Left forelimb (tissue), 1 donor: Measurements from ENCODE around the gene B3GALT2.

ENCODE experiments used
- DNase-seq: peaks from one replicate; pipeline ENCODE4 v3.0.0-alpha.2; 2018; ENCODE audit warnings: low spot score

B3GALT2 gene

DNA sequence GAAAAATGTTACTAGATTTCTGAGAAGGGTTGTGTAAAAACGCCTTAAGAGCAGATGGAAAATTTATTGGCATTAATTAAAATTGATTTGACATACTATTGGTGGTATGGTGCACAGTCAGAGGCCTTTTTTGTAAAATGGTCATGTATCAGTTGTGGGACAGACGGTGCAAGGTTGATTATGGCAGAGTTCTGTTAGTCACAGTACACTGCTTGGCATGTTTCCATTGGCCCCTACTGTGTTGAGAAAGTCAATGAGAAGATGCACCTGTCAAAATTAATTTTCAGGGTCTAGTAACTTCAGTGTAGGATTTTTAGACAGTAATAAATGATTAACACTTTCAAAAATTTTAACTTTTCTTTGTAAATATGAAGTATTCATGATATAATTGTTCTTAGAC, 4.4 kb downstream of the B3GALT2 start:
- DNase-seq = no peak

DNA sequence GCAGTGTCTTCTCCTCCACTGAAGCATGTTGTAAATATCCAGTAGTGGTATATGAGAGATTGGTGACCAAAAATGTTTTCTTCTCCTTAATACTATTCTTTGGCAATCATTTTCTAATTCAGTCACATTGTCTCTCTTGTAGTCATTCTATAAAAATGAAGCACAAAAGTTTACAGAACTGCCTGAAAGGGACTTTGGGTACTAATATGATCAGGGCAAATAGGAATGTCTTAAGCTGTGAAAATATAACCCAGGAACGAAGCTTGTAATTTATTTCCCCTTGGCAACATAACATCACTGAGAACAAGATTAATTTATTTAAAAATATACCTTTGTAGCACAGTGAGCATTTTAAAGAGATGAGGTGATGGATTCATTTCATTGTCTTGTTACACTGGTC, 4.9 kb downstream of the B3GALT2 start:
- DNase-seq = no peak

DNA sequence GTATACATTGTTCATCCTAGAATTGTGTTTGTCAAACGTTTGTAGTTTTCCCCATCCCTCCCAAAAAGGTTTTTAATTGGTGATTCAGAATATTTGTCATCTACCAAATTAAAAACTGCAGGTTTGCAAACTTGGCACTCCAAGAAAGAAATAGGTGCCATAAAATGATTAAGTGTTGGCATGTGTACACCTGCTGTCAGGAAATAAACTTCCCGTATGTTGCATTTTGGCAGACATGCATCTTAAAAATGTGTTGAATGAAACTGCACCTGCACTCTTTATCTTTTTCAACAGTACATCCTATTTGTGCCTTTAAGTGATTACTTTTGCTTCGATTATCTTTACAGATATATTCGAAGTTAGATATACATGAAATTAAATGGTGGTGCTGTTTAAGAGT, 7.3 kb downstream of the B3GALT2 start:
- no peak for DNase-seq

DNA sequence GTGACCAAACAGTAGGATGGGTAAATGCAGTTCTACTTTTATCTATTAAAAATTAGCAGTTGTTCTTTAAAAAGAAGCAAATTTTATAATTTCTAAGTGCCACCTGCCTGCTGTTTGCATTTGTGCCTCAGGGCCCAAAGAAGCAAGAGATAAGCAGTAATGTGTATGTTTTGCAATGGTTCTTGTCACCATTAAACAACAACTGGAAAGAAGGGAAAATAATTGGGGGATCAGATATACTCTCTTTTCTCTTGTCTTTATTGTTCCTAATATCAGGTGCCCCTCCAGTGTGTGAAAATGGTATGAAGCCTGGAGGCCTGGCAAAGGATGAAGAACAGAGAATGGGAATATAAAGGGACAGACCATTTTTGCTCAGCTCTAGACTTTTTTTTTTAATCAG, 9.6 kb downstream of the B3GALT2 start:
- no peak for DNase-seq

DNA sequence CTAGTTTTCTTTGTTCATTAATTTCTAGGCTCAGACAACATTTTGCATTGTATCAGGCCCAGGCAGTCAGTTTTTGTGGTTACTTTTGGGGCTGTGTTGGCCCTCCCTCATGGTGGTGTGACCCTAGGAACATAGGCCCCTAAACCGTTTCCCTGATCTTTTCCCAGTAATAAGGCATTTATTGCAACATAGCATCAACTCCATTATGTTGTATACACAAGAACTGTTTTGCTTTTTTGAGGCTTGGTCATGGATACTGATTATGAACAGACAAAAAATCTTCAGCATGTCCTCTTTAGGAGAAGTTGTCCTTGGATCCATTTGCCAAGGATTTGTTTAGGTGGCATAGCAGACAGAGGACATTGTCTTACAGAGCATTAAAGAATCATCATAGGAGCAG, 10.3 kb downstream of the B3GALT2 start:
- no peak for DNase-seq

DNA sequence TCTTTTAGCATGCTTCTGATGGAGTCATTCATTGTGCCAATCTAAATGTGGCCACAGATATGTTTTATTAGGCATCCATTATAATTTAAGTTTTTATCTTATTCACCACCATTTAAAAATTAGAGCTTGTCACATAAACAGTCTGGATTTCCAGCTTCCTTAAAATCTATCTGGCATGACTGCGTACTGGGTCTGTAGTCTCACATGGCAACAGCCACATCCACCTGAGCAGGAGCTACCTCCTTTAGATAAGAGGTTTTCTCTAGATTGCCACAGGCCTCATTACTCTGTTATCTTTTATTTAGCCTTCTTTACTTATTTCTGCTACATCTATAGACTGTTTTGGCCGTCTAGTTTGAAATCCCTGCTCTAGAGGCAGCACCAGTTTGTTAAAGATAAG, 29.1 kb downstream of the B3GALT2 start:
- no peak for DNase-seq

DNA sequence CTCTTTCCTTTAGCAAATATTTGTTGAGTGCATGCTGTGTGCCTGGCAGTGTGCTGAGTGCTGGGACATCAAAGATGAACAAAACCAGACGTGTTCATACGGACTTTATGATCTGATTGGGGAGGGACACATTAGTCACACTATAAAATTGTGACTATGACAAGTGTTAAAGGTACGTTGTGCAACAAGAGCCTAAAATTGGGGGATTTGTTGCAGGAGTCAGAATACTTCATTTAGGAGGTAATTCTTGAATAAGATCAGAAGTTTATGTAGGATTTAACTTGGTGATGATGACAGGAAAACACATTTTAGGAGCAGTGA, 29.6 kb downstream of the B3GALT2 start:
- DNase-seq = no peak

DNA sequence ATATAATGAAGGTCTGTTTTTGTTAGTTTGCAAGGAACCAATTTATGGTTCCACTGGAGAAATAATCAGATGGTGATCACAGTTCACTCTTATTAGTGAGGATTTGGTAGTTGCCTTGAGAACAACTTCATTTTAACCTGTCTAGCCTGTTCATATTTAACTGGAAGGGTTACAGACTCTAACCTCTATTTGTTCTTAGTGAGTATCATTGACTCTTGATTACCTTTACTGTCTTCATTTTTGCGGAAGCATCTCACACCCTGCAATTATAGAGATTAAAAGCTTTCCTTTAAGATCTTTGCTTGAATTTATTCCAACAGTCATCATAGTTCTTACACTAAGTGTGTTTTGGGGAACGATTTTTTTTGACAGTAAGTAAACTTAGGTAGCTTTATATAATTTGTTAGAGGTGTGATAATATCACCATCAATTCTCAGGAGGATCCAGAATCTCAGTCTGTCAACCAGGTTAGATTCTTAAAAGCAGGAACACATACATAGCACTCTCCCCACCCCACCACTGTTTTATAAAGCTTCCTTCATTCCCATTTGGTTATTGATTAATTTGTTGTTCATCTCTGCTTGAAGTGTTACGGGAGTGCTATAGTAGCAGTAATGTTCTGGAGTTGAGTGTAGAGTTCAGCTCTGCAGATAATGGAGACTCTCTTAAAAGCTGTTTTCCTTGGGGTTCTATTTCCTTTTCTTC, 30.1 kb downstream of the B3GALT2 start:
- DNase-seq = no peak

DNA sequence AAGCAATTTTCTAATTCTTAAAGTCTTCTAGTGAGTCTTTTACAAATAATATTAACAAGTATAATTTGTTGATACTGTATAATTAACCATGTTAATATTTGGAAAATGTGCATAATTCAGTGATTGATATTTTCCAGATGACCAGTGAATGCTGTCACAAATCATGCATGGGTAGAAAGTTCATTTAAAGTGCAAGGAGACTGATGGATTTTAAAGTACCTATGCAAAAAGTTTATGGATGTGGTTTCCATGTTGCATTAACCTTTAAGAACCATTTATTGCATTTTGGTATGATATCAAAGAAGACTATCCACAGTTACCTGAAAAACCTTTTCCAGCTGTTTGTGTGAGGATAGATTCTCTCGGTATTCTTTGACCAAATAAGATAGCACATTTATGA, 41.4 kb downstream of the B3GALT2 start:
- DNase-seq = no peak

DNA sequence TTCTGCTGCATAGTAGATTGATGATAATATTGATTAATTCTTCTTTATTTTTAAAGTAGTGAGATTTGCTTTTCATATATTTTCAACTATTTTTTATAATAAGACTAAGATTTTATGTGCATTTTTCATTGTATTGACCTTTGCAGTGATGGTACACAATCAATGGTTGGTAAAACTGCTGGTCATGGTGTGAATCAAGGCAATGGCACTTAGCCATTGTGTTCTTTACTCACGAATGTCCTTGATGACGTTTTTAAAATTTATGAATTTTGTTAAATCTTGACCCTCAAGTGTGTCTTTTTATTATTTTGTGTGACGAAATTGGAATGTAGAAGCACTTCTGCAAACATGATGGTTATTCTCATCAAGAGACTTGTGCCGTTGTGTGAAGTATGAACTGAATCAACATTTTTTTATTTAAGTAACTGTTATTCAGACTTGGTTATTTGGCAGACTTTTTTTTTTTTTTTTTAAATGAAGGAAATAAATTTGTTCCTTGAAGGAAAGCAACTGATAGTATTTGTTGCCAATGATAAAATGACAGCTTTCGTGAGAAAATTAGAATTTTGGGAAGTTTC, 42.0 kb downstream of the B3GALT2 start:
- no peak for DNase-seq

DNA sequence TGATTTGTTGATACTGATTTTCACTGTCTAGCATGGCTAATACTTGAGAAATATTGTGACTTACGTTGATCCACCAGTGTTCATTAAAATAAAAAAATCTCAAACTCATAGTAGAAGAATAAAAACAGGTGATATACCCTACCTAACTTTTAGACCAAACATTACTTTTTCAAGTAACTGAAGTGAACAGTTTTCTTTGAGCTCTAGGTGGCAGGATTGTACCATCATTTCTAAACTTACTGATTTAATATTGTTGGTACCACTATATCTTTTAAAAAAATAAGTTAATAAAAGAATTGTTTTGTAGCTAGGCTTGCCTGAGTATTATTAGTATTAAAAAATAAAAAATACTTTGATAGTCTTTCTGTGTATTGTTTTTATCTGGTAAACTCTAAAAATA, 43.1 kb downstream of the B3GALT2 start:
- DNase-seq = no peak

DNA sequence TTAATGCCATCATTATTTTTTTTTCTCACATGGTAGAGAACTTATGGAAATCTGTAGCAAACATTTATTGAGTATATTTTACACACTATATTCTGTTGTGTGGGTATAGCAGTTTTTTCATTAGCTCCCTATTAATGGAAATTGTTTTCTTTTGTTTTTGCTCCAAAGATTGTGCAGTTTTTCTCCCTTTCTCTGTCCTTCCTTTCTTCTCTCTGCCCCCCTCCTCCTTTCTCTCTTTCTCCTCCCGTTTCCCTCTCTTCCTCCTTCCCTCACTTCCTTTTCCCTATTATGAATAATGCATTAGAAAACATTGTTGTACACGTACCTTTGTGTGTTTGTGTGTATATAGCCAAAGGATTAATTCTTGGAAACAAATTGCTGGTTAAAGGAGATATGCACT, 44.0 kb downstream of the B3GALT2 start:
- DNase-seq = no peak

DNA sequence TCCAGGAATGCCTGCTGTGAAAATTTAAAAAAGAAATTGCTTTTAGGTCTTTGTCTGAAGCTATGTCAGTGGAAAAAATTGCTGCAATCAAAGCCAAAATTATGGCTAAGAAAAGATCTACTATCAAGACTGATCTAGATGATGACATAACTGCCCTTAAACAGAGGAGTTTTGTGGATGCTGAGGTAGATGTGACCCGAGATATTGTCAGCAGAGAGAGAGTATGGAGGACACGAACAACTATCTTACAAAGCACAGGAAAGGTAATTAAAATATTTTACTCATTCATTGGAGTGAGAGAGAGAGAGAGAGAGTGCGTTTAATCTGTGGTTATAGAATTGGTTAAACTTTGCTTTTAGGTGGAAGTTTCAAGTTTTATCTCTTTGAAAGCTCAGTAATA, 44.6 kb downstream of the B3GALT2 start:
- DNase-seq = no peak

DNA sequence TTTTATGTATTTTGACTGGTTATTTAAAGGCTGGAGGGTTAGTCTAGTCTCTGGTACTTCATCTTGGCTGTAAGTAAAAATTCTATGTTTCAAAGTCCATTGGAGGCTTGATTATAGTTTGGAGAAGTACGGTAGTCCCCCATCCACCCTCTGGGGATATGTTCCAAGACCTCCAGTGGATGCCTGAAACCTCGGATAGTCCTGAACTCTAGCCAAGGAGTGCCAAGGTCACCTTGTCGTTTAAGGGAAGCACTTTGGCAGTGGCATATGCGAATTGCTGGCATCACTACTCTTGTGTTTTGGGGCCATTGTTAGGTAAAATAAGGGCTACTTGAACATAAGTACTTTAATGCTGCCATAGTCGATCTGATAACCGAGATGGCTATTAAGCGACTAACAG, 46.2 kb downstream of the B3GALT2 start:
- no peak for DNase-seq

DNA sequence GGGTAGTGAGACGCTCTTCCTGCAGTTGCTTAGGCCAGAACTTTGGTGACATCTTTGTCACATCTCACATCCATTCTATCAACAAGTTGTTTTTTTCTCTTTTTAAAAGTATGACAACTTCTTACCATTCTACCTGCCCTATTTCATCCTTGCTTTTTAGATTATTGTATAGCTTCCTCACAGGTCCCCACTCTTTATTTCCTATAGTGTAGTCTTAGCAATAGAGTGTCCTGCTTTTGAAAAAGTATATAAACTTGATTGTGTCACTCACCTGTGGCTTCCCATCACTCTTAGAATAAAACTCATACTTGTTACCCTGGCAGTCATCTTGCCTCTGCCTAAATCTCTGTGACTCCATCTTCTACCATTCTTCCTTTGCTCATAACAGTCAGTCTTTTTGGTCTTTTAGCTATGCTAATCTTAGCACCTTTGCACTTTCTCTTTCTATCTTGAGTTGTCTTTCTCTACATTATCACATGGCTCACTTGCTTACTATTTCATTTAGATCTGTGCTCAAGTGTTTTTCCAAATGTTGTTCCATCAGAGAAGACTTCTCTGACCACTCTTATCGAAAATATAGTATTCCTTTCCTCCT, 55.0 kb downstream of the B3GALT2 start:
- no peak for DNase-seq
